GM19099 (cell line): ENCODE results near the gene PAXIP1.

Source experiments
- POLR2A ChIP-seq: IDR thresholded peaks from 3 replicates; pipeline ENCODE4 v1.6.1; 2011; ENCODE audit warnings: low read depth; ENCODE audit not compliant: insufficient read length; ENCODE audit errors: extremely low read depth

PAXIP1 gene

DNA sequence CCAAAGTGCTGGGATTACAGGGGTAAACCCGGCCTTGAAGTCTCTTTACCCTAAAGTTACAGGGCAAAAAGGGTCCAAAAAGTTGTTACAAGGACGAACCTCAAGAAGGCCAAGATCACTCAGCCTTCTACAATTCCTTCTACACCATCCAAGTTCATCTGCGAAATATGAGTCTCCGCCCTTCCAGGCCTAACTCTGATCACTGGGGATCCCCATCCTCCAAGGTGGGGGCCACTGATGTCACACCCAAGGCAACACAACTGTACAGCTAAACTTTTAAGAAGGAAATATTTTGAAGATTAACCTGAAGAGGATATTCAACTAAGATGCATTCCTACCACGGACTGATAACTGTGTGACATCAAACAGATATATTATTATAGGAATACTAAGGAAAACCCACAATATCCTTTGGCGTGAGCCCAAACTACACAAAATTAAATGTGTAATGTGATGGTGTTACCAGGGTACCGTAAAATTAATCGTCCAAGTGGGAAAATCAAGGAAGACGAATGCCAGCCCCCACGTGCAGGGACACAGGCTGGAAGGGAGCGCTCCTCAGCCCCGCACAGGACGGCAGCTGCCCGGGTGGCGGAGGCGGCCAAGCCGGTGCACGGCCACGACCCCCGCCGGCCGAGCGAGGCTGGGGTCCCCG lies 1.0 kb downstream of the PAXIP1 start:
- TF ChIP-seq POLR2A = no peak

DNA sequence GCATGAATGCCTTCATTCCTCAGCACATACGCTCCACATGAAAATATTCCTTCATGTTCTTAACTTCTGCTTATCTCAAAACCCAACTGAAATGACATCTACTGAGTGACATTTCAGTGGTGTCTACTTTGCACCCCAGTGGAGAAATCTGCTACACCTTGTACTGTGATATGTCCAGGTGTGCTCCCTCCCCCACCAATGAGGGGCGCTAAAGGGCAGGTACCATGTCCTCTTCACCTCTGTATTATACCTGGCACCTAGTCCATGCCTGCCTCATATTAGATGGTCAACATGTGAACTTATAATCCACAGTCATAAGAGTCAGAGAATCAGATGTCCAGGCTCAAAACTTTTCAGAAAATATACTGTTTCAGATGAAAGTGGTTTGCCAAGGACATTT lies 2.1 kb downstream of the PAXIP1 start:
- TF ChIP-seq POLR2A = no peak

DNA sequence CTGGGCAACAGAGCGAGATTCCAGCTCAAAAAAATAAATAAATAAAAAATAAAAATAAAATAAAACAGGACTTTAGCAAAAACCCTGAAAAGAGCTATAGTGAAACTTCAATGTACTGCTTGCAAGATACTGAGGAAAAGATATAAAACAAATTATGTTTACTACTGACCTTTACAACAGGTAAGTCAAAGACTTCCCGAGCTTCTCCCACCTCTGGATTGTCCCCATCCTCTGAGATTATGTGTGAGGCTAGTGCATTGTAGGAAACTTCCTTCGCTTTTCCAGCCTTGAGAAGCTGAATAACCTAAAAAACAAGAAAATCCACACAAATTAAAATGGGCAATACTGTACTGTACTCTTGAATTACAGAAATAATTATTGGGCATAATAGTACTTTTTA lies 4.4 kb downstream of the PAXIP1 start:
- no peak for TF ChIP-seq POLR2A

DNA sequence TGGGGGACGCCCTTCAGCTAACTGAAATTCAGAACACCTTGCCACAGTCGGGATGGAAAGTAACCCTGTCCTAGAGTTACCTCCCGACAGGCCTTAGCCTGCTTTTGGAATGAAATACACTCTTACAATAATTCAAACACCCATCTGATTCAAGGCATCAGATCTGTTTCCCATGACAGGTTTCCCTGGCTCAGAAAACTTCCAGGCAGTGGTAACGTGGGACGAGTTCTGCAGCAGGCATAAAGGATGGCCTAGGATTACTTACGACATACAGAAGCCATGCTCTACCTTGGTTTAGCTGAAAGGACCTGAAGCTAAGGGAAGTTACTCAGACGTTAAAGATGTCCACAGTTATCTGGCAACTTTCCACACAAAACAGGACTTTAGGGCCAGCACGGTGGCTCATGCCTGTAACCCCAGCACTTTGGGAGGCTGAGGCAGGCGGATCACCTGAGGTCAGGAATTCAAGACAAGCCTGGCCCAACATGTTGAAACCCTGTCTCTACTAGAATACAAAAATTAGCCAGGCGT lies 5.0 kb downstream of the PAXIP1 start:
- TF ChIP-seq POLR2A = no peak

DNA sequence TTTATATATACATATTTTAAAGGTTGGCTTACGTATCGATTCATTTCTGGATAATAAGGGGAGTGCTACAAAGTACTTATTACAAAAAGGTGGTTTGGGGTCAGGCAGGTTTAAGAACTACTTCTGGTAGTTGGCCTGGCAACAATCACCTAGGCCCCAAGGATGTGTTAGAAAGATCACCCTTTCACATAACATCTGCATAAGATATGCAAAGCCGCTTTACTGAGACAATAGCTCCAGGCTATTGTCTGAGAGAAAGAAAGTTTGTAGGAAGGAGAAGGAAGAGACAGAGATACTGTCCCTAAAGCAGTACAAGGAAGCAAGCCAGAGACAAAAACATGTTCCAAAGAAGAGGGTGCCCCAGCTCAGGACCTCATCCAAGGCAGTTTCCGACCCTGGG lies 6.2 kb downstream of the PAXIP1 start:
- TF ChIP-seq POLR2A = no peak

DNA sequence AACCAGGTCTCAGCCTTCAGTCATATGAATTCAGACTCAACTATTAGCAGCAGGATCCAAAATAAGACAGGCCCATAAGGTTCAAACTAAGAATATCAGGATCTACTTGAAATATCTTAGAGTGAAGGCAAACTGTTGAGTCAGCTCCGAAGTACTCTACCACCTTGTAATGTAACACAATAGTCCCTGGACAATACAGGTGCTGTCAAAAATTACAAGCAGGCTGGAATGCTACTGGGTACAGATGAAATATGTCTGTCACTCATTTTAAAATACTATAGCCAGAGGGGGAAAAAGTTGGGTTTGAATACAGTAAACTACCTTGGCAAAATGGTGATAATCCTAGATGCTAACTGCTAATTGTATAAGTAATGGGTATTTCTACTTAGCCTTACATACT lies 6.8 kb downstream of the PAXIP1 start:
- no peak for TF ChIP-seq POLR2A

DNA sequence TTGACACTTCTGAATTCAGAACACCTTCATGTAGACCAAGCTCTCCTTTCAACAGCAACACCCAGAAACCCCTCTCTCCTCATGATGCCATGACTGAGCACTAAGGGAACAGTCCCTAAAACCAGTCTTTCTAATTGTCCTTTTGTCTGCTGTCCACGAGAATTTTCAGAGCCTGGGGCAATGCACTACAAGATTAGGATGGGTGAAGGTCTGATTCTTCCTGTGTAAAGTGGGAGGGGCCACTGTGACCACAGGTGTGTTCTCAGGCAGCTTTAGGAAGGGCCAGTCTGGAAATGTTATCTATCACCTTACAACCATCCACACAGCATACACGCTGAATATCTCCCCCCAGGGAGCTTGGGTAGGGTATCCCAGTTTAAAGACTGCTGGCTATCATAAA lies 7.9 kb downstream of the PAXIP1 start:
- TF ChIP-seq POLR2A = no peak

DNA sequence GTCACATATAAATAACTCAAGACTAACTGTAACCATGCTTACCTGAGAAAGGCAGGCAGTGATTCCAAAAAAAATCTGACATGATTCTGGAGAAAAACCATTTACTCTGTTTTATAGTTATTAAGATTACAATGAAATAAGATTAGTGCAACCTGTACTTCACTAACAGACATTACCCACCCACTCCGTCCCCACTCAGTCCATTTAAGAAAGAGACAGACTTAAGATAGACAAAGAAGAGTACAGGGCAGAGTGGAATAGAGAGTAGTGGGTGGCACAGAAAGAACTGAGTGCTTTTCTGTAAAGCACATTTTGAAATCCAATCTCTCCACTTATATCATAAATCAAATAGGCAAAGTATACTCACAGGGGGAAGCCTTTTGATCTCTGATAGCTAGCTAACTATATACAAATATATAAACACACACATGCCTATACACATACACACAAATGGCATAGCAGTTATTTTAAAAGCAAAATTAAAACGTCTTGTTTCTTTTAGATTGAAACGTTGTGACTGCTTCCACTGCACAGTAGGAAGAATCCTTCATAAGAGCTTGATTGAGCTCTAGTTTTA lies 11.9 kb downstream of the PAXIP1 start:
- TF ChIP-seq POLR2A = no peak

DNA sequence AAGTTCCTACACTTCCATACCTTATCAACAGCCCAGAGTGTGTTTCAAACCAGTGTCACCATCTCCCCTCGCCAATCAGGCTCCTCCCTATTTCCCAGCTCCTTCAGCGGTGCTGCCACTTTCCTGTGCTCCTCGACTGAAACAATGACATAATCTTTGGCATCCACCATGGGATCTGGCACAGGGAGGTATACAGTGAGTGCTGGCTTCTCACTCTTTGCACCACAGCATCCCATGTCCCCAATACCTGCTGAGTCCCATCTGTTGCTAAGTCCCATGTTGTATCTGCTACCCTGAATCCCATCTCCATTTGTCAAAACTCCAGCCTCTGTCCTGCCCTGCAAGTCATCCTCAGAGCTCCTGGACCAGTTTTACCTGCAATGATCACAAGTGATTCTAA lies 15.4 kb downstream of the PAXIP1 start:
- TF ChIP-seq POLR2A = no peak

DNA sequence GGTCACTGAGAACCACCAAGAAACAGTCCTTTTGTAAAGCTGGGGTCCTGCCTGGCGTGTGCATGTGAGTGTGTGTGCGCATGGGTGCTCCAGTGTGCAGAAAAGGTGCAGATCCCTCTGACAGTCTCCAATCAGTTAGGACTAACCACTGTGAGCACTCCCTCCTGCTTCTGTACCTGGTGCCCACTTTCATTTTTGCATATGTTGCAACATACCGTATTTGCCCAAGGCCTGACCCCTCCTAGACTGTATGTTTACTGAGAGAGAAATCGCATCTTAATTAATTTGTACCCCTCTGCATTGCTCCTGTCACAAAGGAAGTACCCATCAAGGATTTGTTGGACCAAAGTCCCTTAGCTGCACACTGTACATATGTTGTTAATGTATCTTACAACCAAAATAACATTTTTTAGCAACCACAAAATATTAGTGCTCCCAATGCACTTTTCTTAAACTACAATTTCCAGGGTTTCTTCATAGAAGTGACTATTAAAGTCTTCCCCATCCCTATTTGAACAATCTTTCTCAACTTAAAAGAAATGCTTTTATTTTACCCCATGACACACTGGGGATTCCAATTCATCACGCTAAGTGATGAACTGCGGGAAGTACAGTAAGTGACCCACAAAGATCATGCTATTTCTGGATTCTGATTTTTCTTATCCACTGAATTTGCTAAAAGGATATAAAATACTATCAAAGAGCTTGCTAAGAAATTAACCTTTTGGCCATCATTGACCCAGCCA lies 16.6 kb downstream of the PAXIP1 start:
- no peak for TF ChIP-seq POLR2A

DNA sequence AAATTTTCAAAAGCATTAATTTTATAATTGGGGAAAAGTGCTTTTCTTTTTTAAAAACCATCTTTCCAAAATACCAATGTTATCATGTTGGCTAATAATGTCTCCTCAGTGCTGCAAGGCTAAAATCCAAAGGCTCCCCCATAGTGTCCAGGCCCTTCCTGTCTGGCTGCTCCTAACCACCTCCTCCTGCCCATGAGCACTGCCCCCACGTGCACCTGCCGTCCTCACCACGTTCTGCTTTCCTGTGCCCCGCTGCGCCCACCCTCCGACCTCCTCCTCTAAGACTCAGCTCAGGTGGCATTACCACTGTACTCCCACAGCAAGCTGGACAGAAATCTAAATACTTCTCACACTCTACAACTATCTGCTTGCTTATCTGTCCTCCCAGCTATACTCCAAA lies 17.7 kb downstream of the PAXIP1 start:
- TF ChIP-seq POLR2A = no peak

DNA sequence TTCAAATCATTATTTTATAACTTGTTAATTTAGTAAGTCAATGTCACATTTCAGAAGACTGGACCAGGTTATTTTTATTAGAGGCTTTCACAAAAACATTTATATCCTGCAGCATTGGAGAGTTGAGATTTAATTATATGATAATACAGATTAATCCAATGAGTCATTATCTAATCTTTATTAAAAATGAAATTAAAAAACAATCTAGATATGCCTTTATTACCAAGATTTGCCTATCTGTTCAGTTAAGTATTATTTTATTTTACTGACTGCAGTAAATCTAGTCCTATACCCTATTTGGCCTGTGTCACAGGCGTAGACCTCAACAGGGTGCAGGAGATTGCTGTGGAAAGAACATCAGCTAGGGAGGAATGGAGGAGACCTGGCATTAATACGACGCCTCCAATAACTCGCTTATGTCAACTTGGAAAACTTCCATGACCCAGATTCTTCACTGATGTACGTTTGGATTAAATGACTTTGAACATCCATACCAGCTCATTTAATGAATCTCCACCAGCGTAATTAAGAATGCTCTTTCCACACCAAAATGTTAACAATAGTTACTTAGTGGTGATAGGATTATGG lies 18.2 kb downstream of the PAXIP1 start:
- TF ChIP-seq POLR2A = no peak

DNA sequence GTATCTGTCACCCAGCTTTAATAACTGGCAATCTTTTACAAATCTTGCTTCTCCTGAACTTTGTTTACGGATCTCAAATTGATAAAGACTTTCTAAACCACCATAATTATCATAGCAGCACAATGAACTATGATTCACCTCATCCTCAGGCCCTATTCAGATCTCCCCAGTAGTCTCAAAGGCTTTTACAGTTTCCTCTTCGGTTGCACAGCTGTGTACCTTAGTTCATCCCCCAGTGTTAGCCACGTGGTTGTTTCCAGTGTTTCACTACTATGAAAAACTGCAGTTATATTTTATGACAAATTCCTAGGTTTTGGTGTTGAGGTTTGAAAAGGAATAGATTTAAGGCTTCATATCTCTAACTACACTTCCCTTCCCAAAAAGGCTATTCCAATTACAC lies 24.9 kb downstream of the PAXIP1 start:
- TF ChIP-seq POLR2A = no peak

DNA sequence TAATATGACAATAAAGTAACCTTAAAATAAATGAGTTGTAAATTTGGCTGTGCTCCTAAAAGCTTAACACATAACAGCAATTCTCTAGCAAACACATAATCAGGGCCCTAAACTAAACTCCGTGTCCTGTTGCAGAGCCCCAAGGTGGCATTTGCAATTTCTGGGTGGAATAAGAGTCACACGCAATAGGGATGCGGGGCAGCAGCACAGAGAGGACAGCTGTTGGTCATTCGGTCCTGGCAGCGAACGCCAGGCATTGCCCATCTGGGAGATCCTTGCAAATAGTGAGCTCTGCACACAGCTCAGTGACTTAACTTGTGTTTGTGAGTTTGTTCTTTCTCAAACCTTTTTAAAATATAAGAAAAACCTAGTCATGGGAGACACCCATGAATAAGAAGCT lies 25.7 kb downstream of the PAXIP1 start:
- TF ChIP-seq POLR2A = no peak

DNA sequence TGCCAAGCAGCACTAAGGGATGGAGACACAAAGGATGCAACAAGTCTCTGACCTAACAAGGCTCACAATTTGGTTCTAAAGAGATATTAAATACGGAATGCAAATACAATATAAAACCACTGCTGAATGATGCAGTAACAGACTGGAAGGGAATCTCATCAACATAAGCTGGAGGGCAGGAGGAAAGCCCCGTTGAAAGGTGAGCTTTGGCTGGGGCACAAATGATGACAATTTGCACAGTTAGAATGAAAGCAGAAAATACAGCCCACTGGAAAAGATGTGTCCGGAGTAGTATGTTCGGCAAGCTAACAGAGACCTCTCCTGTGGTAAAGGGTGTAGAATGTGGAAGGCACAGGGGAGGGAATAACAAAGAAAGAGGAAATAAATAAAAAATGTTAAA lies 26.1 kb downstream of the PAXIP1 start:
- TF ChIP-seq POLR2A = no peak

DNA sequence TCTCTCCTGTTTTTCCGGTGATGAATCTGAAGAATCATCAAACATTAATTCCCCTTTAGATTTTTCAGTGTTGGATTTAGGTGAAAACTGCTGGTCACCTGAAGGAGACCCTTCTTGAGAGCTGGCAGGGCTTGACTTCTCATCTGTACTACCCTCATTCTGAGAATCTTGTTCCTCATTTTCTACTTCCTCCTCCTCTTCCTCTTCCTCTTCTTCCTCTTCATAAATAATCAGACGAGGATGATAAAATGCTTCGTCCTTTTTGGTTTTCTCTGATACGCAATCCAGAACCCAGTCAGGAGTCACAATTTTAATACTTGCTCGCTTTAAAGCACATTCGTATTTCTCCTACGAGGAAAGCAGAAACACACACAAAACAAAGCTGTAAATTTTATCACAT lies 26.9 kb downstream of the PAXIP1 start:
- no peak for TF ChIP-seq POLR2A
